ENCODE data around the gene SNRPB2.

GRCh38 chr20:16771213-16771612, 41.4 kb downstream of the SNRPB2 start:
- TF ChIP-seq EZH2 (IDR thresholded peaks at IDR 0.05; ENCODE audit: insufficient read depth, poor library complexity, severe bottlenecking) (no peak), EZH2phosphoT487 (IDR thresholded peaks at IDR 0.05; ENCODE audit: insufficient read depth, low read depth) (no peak)
